Measurements from ENCODE around the gene SDHA.

SDHA gene

GRCh38 chr5:201672-202071 is 16.4 kb upstream of the SDHA start:
- Histone ChIP-seq H2BK12ac (ENCODE audit: low read length) (no peak overlapping the region), H3K4me3 (ENCODE audit: low read length in 2 of 2) (no peak overlapping the region), H3K9ac (ENCODE audit: low read depth, low read length, poor library complexity) (no peak overlapping the region), H2BK5ac (ENCODE audit: low read length) (no peak overlapping the region), H3K23ac (ENCODE audit: low read depth, low read length, poor library complexity) (no peak overlapping the region), H2BK15ac (ENCODE audit: low read length) (no peak overlapping the region), H3K4ac (ENCODE audit: low read length) (no peak overlapping the region), H2AK5ac (ENCODE audit: low read depth, low read length) (no peak overlapping the region), H3K18ac (ENCODE audit: low read length) (no peak overlapping the region), H3K36me3 (replicated peaks in 1 of 2; ENCODE audit: control insufficient read depth in 2 of 2, insufficient read depth in 2 of 2, low read length in 2 of 2) (peaks cover 19 to 47% of the 10 kb centered on the region in 2 donors), H3K9me3 (replicated peaks in 1 of 2; ENCODE audit: control insufficient read depth in 2 of 2, insufficient read depth in 1 of 2, low read depth in 1 of 2, low read length in 2 of 2) (peaks cover 0 to 2% of the 10 kb centered on the region in 2 donors), H4K91ac (ENCODE audit: low read depth, low read length, poor library complexity) (no peak overlapping the region), H2BK120ac (ENCODE audit: low read depth, low read length) (no peak overlapping the region), H3K4me2 (ENCODE audit: insufficient read depth, low read length, poor library complexity, severe bottlenecking) (no peak overlapping the region), H2AFZ (ENCODE audit: low read length) (no peak overlapping the region), H3K27ac (replicated peaks; ENCODE audit: low read length) (no peak overlapping the region), H3K79me1 (ENCODE audit: low read depth, low read length) (peaks cover 18% of the 10 kb centered on the region), H3K14ac (ENCODE audit: low read length) (no peak overlapping the region), H3K4me1 (ENCODE audit: control insufficient read depth in 2 of 2, insufficient read depth in 1 of 2, low read depth in 1 of 2, low read length in 2 of 2) (peaks cover 2 to 8% of the 10 kb centered on the region in 2 donors), H4K8ac (ENCODE audit: low read depth, low read length) (no peak overlapping the region), H3K27me3 (ENCODE audit: control insufficient read depth in 3 of 3, insufficient read depth in 3 of 3, low read depth in 1 of 3, low read length in 3 of 3) (no peaks in the 10 kb centered on the region)
- DNase-seq (ENCODE audit: low spot score): no peak
- no CpG with 5 or more reads among the region's 8 CpGs for WGBS, 2 donors (ENCODE audit: extremely low coverage in 2 of 2, insufficient read length in 2 of 2, insufficient replicate concordance in 1 of 2)

- Histone ChIP-seq H3K18ac (ENCODE audit: low read length) (no peak overlapping the region), H3K79me1 (ENCODE audit: low read depth, low read length) (peaks cover 19% of the 10 kb centered on the region), H2BK5ac (ENCODE audit: low read length) (no peak overlapping the region), H2AK5ac (ENCODE audit: low read depth, low read length) (no peak overlapping the region), H3K14ac (ENCODE audit: low read length) (no peak overlapping the region), H4K91ac (ENCODE audit: low read depth, low read length, poor library complexity) (no peak overlapping the region), H3K4me1 (ENCODE audit: control insufficient read depth in 2 of 2, insufficient read depth in 1 of 2, low read depth in 1 of 2, low read length in 2 of 2) (peaks cover 2 to 7% of the 10 kb centered on the region in 2 donors), H3K4me3 (ENCODE audit: low read length in 2 of 2) (no peak overlapping the region), H3K4me2 (ENCODE audit: insufficient read depth, low read length, poor library complexity, severe bottlenecking) (no peak overlapping the region), H3K9me3 (replicated peaks in 1 of 2; ENCODE audit: control insufficient read depth in 2 of 2, insufficient read depth in 1 of 2, low read depth in 1 of 2, low read length in 2 of 2) (peaks cover 0 to 2% of the 10 kb centered on the region in 2 donors), H2BK12ac (ENCODE audit: low read length) (no peak overlapping the region), H2BK15ac (ENCODE audit: low read length) (no peak overlapping the region), H3K4ac (ENCODE audit: low read length) (no peak overlapping the region), H3K23ac (ENCODE audit: low read depth, low read length, poor library complexity) (peak overlapping the region; percentile 66), H3K27me3 (ENCODE audit: control insufficient read depth in 3 of 3, insufficient read depth in 3 of 3, low read depth in 1 of 3, low read length in 3 of 3) (no peaks in the 10 kb centered on the region), H3K9ac (ENCODE audit: low read depth, low read length, poor library complexity) (no peak overlapping the region), H2BK120ac (ENCODE audit: low read depth, low read length) (no peak overlapping the region), H3K36me3 (replicated peaks in 1 of 2; ENCODE audit: control insufficient read depth in 2 of 2, insufficient read depth in 2 of 2, low read length in 2 of 2) (peaks cover 19 to 60% of the 10 kb centered on the region in 2 donors), H3K27ac (replicated peaks; ENCODE audit: low read length) (no peak overlapping the region), H4K8ac (ENCODE audit: low read depth, low read length) (no peak overlapping the region), H2AFZ (ENCODE audit: low read length) (no peak overlapping the region)
- no peak for DNase-seq (ENCODE audit: low spot score)
- no CpG with 5 or more reads among the region's 26 CpGs for WGBS, 2 donors (ENCODE audit: extremely low coverage in 2 of 2, insufficient read length in 2 of 2, insufficient replicate concordance in 1 of 2)
Observed at GRCh38 chr5:203246-203930, 14.7 kb upstream of the SDHA start.

DNA sequence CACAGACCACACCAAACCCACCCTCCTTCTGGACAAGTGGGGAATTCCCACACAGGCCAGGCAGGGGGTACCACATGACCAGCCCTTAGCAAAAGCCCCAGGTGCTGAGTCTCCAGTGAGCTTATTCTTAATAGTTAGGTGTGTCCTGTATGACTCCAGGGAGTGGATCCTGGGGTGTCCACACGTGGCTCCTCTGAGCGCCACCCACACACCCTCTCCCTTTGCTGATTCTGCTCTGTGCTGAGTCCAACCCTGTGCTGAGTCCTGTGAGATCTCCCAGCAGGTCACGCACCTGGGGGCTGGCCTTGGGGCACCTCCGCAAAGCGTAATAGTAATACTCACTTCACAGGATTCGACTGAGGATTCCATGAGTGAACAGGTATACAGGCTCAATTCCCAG is 14.1 kb upstream of the SDHA start:
- Histone ChIP-seq H3K4me1 (ENCODE audit: control insufficient read depth in 2 of 2, insufficient read depth in 1 of 2, low read depth in 1 of 2, low read length in 2 of 2) (peaks cover 2 to 7% of the 10 kb centered on the region in 2 donors), H3K27me3 (ENCODE audit: control insufficient read depth in 3 of 3, insufficient read depth in 3 of 3, low read depth in 1 of 3, low read length in 3 of 3) (no peaks in the 10 kb centered on the region), H3K14ac (ENCODE audit: low read length) (no peak overlapping the region), H3K79me1 (ENCODE audit: low read depth, low read length) (peaks cover 19% of the 10 kb centered on the region), H3K4me3 (ENCODE audit: low read length in 2 of 2) (no peak overlapping the region), H3K9ac (ENCODE audit: low read depth, low read length, poor library complexity) (no peak overlapping the region), H3K23ac (ENCODE audit: low read depth, low read length, poor library complexity) (no peak overlapping the region), H2AK5ac (ENCODE audit: low read depth, low read length) (no peak overlapping the region), H2BK12ac (ENCODE audit: low read length) (no peak overlapping the region), H3K4me2 (ENCODE audit: insufficient read depth, low read length, poor library complexity, severe bottlenecking) (no peak overlapping the region), H4K91ac (ENCODE audit: low read depth, low read length, poor library complexity) (no peak overlapping the region), H2BK120ac (ENCODE audit: low read depth, low read length) (no peak overlapping the region), H2BK5ac (ENCODE audit: low read length) (no peak overlapping the region), H2AFZ (ENCODE audit: low read length) (no peak overlapping the region), H3K27ac (replicated peaks; ENCODE audit: low read length) (no peak overlapping the region), H2BK15ac (ENCODE audit: low read length) (no peak overlapping the region), H4K8ac (ENCODE audit: low read depth, low read length) (no peak overlapping the region), H3K36me3 (replicated peaks in 1 of 2; ENCODE audit: control insufficient read depth in 2 of 2, insufficient read depth in 2 of 2, low read length in 2 of 2) (peaks cover 19 to 60% of the 10 kb centered on the region in 2 donors), H3K18ac (ENCODE audit: low read length) (no peak overlapping the region), H3K9me3 (replicated peaks in 1 of 2; ENCODE audit: control insufficient read depth in 2 of 2, insufficient read depth in 1 of 2, low read depth in 1 of 2, low read length in 2 of 2) (peaks cover 0 to 2% of the 10 kb centered on the region in 2 donors), H3K4ac (ENCODE audit: low read length) (no peak overlapping the region)
- WGBS, 2 donors (ENCODE audit: extremely low coverage in 2 of 2, insufficient read length in 2 of 2, insufficient replicate concordance in 1 of 2): no CpG with 5 or more reads among the region's 6 CpGs
- no peak for DNase-seq (ENCODE audit: low spot score)

GRCh38 chr5:204462-204861 is 13.7 kb upstream of the SDHA start:
- H4K8ac ChIP-seq (ENCODE audit: low read depth, low read length): no peak overlapping the region
- H3K9ac ChIP-seq (ENCODE audit: low read depth, low read length, poor library complexity): no peak overlapping the region
- H2AK5ac ChIP-seq (ENCODE audit: low read depth, low read length): no peak overlapping the region
- no peak overlapping the region for H2BK120ac ChIP-seq (ENCODE audit: low read depth, low read length)
- H2BK12ac ChIP-seq (ENCODE audit: low read length): no peak overlapping the region
- no peak overlapping the region for H3K23ac ChIP-seq (ENCODE audit: low read depth, low read length, poor library complexity)
- H3K27me3 ChIP-seq (ENCODE audit: control insufficient read depth in 3 of 3, insufficient read depth in 3 of 3, low read depth in 1 of 3, low read length in 3 of 3): no peaks in the 10 kb centered on the region
- peaks cover 2 to 7% of the 10 kb centered on the region in 2 donors for H3K4me1 ChIP-seq (ENCODE audit: control insufficient read depth in 2 of 2, insufficient read depth in 1 of 2, low read depth in 1 of 2, low read length in 2 of 2)
- no peak overlapping the region for H4K91ac ChIP-seq (ENCODE audit: low read depth, low read length, poor library complexity)
- no peak for DNase-seq (ENCODE audit: low spot score)
- H3K4me3 ChIP-seq (ENCODE audit: low read length in 2 of 2): no peak overlapping the region
- H2BK5ac ChIP-seq (ENCODE audit: low read length): no peak overlapping the region
- no peak overlapping the region for H2BK15ac ChIP-seq (ENCODE audit: low read length)
- H3K4me2 ChIP-seq (ENCODE audit: insufficient read depth, low read length, poor library complexity, severe bottlenecking): no peak overlapping the region
- H2AFZ ChIP-seq (ENCODE audit: low read length): no peak overlapping the region
- H3K9me3 ChIP-seq (replicated peaks in 1 of 2; ENCODE audit: control insufficient read depth in 2 of 2, insufficient read depth in 1 of 2, low read depth in 1 of 2, low read length in 2 of 2): peaks cover 0 to 2% of the 10 kb centered on the region in 2 donors
- no peak overlapping the region for H3K14ac ChIP-seq (ENCODE audit: low read length)
- H3K27ac ChIP-seq (replicated peaks; ENCODE audit: low read length): no peak overlapping the region
- no peak overlapping the region for H3K18ac ChIP-seq (ENCODE audit: low read length)
- no peak overlapping the region for H3K4ac ChIP-seq (ENCODE audit: low read length)
- H3K79me1 ChIP-seq (ENCODE audit: low read depth, low read length): peaks cover 19% of the 10 kb centered on the region
- peaks cover 19 to 60% of the 10 kb centered on the region in 2 donors for H3K36me3 ChIP-seq (replicated peaks in 1 of 2; ENCODE audit: control insufficient read depth in 2 of 2, insufficient read depth in 2 of 2, low read length in 2 of 2)
